Keratinocyte (primary cell): ENCODE measurements around the gene SPA17.

Experiments
- CTCF ChIP-seq, 3 experiments: IDR thresholded peaks in 1 of 3; conservative IDR thresholded peaks in 1 of 3; optimal IDR thresholded peaks in 1 of 3; 2 replicates in 2 of 3; 3 replicates in 1 of 3; pipeline versions ENCODE3 to v1.5.1; 2011; ENCODE audit warnings: low read length in 3 of 3, mild to moderate bottlenecking in 3 of 3, moderate library complexity in 2 of 3, control low read depth in 1 of 3, inconsistent platforms in 1 of 3; ENCODE audit not compliant: insufficient read depth in 2 of 3; ENCODE audit errors: extremely low read depth in 1 of 3
- EZH2 ChIP-seq: IDR thresholded peaks from one replicate; pipeline ENCODE4 v1.6.1; 2012; ENCODE audit warnings: inconsistent platforms, mild to moderate bottlenecking, low read length, moderate library complexity

GRCh38 chr11:124716591-124716990, 42.9 kb downstream of the SPA17 start:
- TF ChIP-seq CTCF (optimal IDR thresholded peaks at IDR 0.05 in 1 of 3, IDR thresholded peaks at IDR 0.05 in 1 of 3, conservative IDR thresholded peaks at IDR 0.05 in 1 of 3; ENCODE audit: extremely low read depth in 1 of 3, insufficient read depth in 2 of 3, low read length in 3 of 3) (no peak), EZH2 (no peak)
